Hematopoietic multipotent progenitor cell treated with erythropoietin and hydrocortisone succinate and interleukin-3 and kit ligand, for 4 days (in vitro differentiated cells): ENCODE results near the gene SPINK4.

Experiments
- DNase-seq: peaks from one replicate; pipeline ENCODE4 v3.0.0-alpha.2; 2015

The SPINK4 gene

DNA sequence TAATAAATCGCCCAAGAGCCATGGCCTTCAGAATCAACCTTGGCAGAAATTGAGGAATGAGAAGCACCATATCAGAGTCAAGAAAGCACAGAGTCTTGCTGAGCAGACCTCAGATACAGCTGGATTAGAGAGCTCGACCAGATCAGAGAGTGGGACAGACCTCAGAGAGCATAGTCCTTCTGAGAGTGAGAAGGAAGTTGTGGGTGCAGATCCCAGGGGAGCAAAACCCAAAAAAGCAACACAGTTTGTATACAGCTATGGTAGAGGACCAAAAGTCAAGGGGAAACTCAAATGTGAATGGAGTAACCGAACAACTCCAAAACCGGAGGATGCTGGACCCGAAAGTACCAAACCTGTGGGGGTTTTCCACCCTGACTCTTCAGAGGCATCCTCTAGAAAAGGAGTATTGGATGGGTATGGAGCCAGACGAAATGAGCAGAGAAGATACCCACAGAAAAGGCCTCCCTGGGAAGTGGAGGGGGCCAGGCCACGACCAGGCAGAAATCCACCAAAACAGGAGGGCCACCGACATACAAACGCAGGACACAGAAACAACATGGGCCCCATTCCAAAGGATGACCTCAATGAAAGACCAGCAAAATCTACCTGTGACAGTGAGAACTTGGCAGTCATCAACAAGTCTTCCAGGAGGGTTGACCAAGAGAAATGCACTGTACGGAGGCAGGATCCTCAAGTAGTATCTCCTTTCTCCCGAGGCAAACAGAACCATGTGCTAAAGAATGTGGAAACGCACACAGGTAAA lies 54.9 kb downstream of the SPINK4 start:
- no peak for DNase-seq

DNA sequence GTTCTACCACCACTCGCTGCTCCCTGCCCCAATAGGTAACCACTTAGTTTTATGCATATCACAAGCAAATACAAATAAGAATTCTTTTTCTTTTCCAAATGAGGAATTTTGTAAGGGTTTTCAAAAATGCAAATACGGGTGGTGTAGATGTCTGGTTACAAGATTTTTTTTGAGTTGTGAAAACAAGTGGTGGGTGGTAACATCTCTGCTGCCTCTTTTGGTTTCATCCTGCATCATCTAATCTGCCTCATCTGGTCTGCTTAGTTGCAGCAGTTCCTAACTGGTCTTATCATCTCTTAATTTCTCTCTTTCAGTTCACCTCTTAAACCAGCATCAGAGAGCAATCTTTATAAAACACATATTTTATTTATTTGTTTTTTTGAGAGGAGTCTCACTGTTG lies 55.6 kb downstream of the SPINK4 start:
- no peak for DNase-seq

DNA sequence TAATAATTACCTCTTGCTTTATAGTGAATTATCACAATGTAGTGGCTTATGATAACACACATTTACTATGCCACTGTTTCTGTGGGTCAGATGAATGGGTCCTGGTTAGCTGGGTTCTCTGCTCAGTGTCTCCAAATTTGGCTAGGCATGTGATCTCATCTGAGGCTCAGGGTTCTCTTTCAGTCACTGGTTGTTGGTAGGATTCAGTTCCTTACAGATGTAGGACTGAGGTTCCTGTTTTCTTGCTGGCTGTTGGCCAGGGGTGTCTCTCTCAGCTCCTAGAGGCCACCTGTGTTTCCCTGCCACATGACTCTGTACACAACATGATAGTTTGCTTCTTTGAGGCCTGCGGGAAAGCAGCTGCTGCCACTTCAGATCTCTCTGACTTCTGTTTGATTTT lies 57.5 kb downstream of the SPINK4 start:
- DNase-seq = peak; percentile 92
